ENCODE data around the gene AGK. TPM values are rescaled to one million over a fixed set of nuclear protein-coding genes. Genes with fewer than 3 reads are reported as not detected.

AGK gene
- total RNA-seq, 1 experiment from 2014 or later: 35.4 TPM

- H3K36me3 Mint-ChIP-seq (ENCODE audit: insufficient read depth, unreplicated experiment): peaks cover 5% of the 10 kb centered on the region
- CTCF ChIA-PET: interaction anchor here (0.6 kb wide), 1 partner anchor 53 kb away, joined by 4 read pairs; no protein-coding TSS in a partner anchor
- H3K27me3 Mint-ChIP-seq (ENCODE audit: insufficient read depth, unreplicated experiment): no peaks in the 10 kb centered on the region
- TF ChIP-seq CTCF (IDR thresholded peaks at IDR 0.05; ENCODE audit: unreplicated experiment): no peak
- no peak overlapping the region for H3K27ac Mint-ChIP-seq (ENCODE audit: low read depth, unreplicated experiment)
- POLR2A ChIA-PET: no interaction called here
- peaks cover 10% of the 10 kb centered on the region for H3K4me1 Mint-ChIP-seq (ENCODE audit: insufficient read depth, unreplicated experiment)
- intact Hi-C loops (cut with micrococcal nuclease): no loop called here
- H3K4me3 Mint-ChIP-seq (ENCODE audit: unreplicated experiment): no peak overlapping the region
- no peak for DNase-seq (ENCODE audit: unreplicated experiment)
- BruUV-seq (replicated peaks): no TSS peak
- H3K9me3 Mint-ChIP-seq (ENCODE audit: unreplicated experiment): no peaks in the 10 kb centered on the region
Observed at GRCh38 chr7:141679014-141679413, 127.8 kb downstream of the AGK start.

DNA sequence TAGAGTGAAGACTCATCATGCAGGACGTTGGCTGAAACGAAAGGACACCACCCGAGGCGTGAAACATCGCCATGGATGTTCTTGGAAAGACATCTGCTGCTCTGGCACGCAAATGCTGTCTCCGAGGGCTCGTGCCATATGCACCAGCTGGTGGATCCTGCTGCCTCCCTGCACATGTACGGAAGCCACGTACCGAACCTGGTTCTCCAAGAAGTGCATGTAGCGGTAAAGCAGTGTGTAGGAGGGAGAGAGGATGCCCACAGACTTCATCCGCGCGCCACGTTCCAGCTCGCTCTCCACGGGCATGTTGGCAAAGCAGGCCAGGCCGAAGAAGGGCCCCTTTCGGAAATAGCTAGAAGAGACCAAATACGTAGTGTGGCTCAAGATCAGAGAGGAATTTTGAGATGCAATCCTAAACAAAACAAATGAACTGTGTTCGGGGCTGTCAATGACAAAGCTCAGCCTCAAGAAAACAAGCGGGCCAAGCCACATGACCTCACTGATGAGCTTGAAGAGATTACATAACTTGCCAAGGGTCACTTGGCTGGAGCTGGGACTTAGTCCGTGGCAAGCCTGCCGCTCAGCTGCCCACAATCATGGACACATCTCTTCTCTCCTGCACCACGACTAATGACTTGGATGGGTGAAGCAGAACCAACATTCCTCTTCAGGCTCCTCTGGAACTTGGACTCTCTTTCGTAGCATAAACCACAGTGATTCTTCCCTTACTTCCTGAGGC, 134.2 kb downstream of the AGK start:
- H3K27me3 Mint-ChIP-seq (ENCODE audit: insufficient read depth, unreplicated experiment): no peaks in the 10 kb centered on the region
- H3K9me3 Mint-ChIP-seq (ENCODE audit: unreplicated experiment): no peaks in the 10 kb centered on the region
- intact Hi-C loops (cut with micrococcal nuclease): no loop called here
- no TSS peak for BruUV-seq (replicated peaks)
- ChIA-PET POLR2A (interaction anchor here (0.6 to 0.8 kb wide), 2 partner anchors 15 to 53 kb away, joined by 3 read pairs; partner anchors contain the start of gene SSBP1), CTCF (interaction anchor here (1.1 kb wide), 1 partner anchor 13 kb away, joined by 3 read pairs; no protein-coding TSS in a partner anchor)
- H3K27ac Mint-ChIP-seq (ENCODE audit: low read depth, unreplicated experiment): no peak overlapping the region
- DNase-seq (ENCODE audit: unreplicated experiment): no peak
- no peaks in the 10 kb centered on the region for H3K4me1 Mint-ChIP-seq (ENCODE audit: insufficient read depth, unreplicated experiment)
- H3K4me3 Mint-ChIP-seq (ENCODE audit: unreplicated experiment): no peak overlapping the region
- TF ChIP-seq CTCF (IDR thresholded peaks at IDR 0.05; ENCODE audit: unreplicated experiment): no peak
- H3K36me3 Mint-ChIP-seq (ENCODE audit: insufficient read depth, unreplicated experiment): peaks cover 25% of the 10 kb centered on the region

DNA sequence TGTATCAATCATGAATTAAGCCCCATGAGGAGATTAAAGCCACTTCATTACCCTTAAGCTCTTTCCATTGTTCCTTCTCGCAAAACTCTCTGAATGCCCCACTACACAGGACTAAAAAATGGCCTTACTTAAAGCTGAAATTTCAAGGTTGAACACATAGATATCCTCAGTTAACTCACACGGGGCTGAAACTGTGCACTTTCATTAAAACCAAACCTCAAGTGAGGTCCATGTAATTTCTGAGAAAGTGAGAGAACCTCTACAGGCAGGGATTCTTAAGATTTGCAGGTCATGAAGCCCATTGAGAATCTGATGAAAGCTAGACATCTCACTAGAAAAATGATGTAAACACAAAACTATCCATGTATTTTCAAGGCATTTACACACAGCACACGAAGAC, 134.9 kb downstream of the AGK start:
- H3K27ac Mint-ChIP-seq (ENCODE audit: low read depth, unreplicated experiment): no peak overlapping the region
- H3K4me1 Mint-ChIP-seq (ENCODE audit: insufficient read depth, unreplicated experiment): no peaks in the 10 kb centered on the region
- no peaks in the 10 kb centered on the region for H3K27me3 Mint-ChIP-seq (ENCODE audit: insufficient read depth, unreplicated experiment)
- no peak for DNase-seq (ENCODE audit: unreplicated experiment)
- TF ChIP-seq CTCF (IDR thresholded peaks at IDR 0.05; ENCODE audit: unreplicated experiment): no peak
- ChIA-PET POLR2A (interaction anchor here (0.6 to 0.8 kb wide), 2 partner anchors 15 to 52 kb away, joined by 3 read pairs; partner anchors contain the start of gene SSBP1), CTCF (interaction anchor here (1.1 kb wide), 1 partner anchor 13 kb away, joined by 3 read pairs; no protein-coding TSS in a partner anchor)
- BruUV-seq (replicated peaks): no TSS peak
- no peak overlapping the region for H3K4me3 Mint-ChIP-seq (ENCODE audit: unreplicated experiment)
- intact Hi-C loops (cut with micrococcal nuclease): no loop called here
- H3K9me3 Mint-ChIP-seq (ENCODE audit: unreplicated experiment): no peaks in the 10 kb centered on the region
- H3K36me3 Mint-ChIP-seq (ENCODE audit: insufficient read depth, unreplicated experiment): peaks cover 25% of the 10 kb centered on the region

- H3K9me3 Mint-ChIP-seq (ENCODE audit: unreplicated experiment): no peaks in the 10 kb centered on the region
- H3K4me1 Mint-ChIP-seq (ENCODE audit: insufficient read depth, unreplicated experiment): no peaks in the 10 kb centered on the region
- no peak overlapping the region for H3K4me3 Mint-ChIP-seq (ENCODE audit: unreplicated experiment)
- H3K27ac Mint-ChIP-seq (ENCODE audit: low read depth, unreplicated experiment): no peak overlapping the region
- intact Hi-C loops (cut with micrococcal nuclease): no loop called here
- H3K36me3 Mint-ChIP-seq (ENCODE audit: insufficient read depth, unreplicated experiment): peaks cover 25% of the 10 kb centered on the region
- POLR2A ChIA-PET: no interaction called here
- no peak for TF ChIP-seq CTCF (IDR thresholded peaks at IDR 0.05; ENCODE audit: unreplicated experiment)
- no peaks in the 10 kb centered on the region for H3K27me3 Mint-ChIP-seq (ENCODE audit: insufficient read depth, unreplicated experiment)
- no peak for DNase-seq (ENCODE audit: unreplicated experiment)
- BruUV-seq (replicated peaks): no TSS peak
- CTCF ChIA-PET: interaction anchor here (0.5 to 1.1 kb wide), 3 partner anchors 12 to 320 kb away, joined by 3 to 5 read pairs (median 3); no protein-coding TSS in a partner anchor
Observed at GRCh38 chr7:141686670-141687069, 135.5 kb downstream of the AGK start.
